ENCODE data around the gene GRIK4. TPM values are rescaled to one million over a fixed set of nuclear protein-coding genes. Genes with fewer than 3 reads are reported as not detected.

The GRIK4 gene
- total and polyA plus RNA-seq, 2 donors (not counting 1 experiment from before 2014, with no cell fraction given): 0.12 to 0.27 TPM

DNA sequence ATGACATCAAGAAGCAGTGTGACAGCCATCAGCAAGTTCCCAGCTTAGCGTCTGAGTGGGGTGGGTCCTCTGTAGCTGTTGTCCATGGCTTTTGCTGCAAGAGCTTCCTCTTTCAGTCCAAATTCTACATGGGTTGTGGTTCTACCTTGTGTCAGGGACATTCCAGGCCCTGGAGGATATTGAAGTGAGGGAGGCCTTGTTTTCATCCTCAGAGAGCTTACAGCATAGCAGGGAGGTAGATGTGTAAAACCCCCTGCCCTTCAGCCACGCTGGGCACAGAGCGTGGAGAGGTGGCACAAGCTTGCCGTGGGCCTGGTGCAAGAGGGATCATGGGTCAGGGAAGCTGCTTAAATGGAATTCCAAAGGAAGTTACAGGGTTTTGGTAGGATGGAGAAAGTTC, 93.9 kb downstream of the GRIK4 start:
- H3K27ac Mint-ChIP-seq: no peak overlapping the region
- no peak for ATAC-seq (ENCODE audit: low read depth)

DNA sequence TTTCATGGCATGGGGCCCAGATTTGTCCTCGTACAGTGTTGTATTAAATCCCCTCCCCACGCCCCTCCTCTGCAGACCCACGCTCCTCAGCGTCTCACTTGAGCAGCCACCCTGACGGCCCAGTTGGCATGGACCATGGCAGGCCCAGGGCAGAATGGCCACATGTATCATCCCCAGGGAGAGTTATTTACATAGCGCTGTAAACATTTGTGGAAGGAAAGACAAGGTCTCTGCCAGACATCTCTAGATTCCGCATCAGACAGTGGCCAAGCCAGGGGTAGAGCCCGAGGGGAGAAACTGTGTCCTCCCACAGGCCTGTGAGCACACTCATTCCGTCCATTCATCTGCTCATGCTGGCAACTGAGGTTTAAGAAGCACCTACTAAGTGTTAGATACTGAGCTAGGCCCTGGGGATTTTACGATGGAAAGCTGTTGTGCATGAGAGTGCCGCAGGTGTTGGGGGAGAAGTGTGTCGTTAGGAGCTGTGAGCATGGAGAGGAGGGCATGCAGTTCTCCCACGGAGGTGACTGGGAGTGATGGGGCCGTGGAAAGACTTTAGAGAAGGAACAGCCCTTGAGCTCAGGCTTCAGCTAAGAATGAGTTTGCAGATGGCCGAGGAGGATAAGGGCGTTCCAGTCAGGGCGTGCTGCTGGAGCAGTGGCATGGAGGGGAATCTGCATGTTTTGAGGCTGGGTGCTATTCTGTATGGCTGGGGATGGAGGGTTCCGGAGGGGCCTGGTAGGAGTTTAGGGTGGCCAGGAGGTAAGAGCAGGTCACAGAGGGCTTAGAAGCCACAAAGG, 94.9 kb downstream of the GRIK4 start:
- no peak overlapping the region for H3K9ac ChIP-seq (ENCODE audit: low read length)
- peaks cover 0 to 2% (median 0%) of the 10 kb centered on the region in 3 donors for H3K9me3 ChIP-seq (ENCODE audit: control extremely low read depth in 1 of 3, control insufficient read depth in 2 of 3, insufficient read depth in 1 of 3, low read length in 2 of 3)
- Mint-ChIP-seq H3K9me3 (ENCODE audit: insufficient read depth) (no peaks in the 10 kb centered on the region), H3K27ac (no peak overlapping the region), H3K4me1 (no peaks in the 10 kb centered on the region), H3K27me3 (peaks cover 23% of the 10 kb centered on the region), H3K4me3 (no peak overlapping the region)
- 95% methylated on average over 16 of the region's 18 CpGs for WGBS (ENCODE audit: insufficient coverage)
- TF ChIP-seq EZH2 (IDR thresholded peaks at IDR 0.05; ENCODE audit: borderline replicate concordance, insufficient read depth, low read depth, low read length, poor library complexity, severe bottlenecking): no peak
- TF ChIP-seq, protein P1, sequence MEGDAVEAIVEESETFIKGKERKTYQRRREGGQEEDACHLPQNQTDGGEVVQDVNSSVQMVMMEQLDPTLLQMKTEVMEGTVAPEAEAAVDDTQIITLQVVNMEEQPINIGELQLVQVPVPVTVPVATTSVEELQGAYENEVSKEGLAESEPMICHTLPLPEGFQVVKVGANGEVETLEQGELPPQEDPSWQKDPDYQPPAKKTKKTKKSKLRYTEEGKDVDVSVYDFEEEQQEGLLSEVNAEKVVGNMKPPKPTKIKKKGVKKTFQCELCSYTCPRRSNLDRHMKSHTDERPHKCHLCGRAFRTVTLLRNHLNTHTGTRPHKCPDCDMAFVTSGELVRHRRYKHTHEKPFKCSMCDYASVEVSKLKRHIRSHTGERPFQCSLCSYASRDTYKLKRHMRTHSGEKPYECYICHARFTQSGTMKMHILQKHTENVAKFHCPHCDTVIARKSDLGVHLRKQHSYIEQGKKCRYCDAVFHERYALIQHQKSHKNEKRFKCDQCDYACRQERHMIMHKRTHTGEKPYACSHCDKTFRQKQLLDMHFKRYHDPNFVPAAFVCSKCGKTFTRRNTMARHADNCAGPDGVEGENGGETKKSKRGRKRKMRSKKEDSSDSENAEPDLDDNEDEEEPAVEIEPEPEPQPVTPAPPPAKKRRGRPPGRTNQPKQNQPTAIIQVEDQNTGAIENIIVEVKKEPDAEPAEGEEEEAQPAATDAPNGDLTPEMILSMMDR (IDR thresholded peaks at IDR 0.05): no peak
- no peak overlapping the region for H3K27ac ChIP-seq (ENCODE audit: low read length in 2 of 2)
- no peak for ATAC-seq (ENCODE audit: low read depth)
- no peak overlapping the region for H2AFZ ChIP-seq (ENCODE audit: insufficient read depth, low read depth, low read length, poor library complexity, severe bottlenecking)
- POLR2A ChIA-PET: no interaction called here
- peaks cover 0 to 3% (median 0%) of the 10 kb centered on the region in 4 experiments for H3K27me3 ChIP-seq (replicated peaks in 1 of 4; ENCODE audit: control extremely low read depth in 1 of 4, control insufficient read depth in 3 of 4, insufficient read depth in 4 of 4, low read length in 3 of 4)
- no peaks in the 10 kb centered on the region for H4K20me1 ChIP-seq (ENCODE audit: control insufficient read depth, insufficient read depth, low read length, poor library complexity, severe bottlenecking)
- no peak for DNase-seq
- intact Hi-C loops (cut with micrococcal nuclease): no loop called here
- H3K79me2 ChIP-seq (ENCODE audit: control insufficient read depth, insufficient read depth, low read length): no peaks in the 10 kb centered on the region
- H3K36me3 ChIP-seq (replicated peaks in 1 of 2; ENCODE audit: control extremely low read depth in 1 of 2, control insufficient read depth in 1 of 2, extremely low read depth in 1 of 2, insufficient read depth in 2 of 2, low read length in 1 of 2): no peaks in the 10 kb centered on the region
- H3K4me1 ChIP-seq (ENCODE audit: control insufficient read depth in 2 of 2, insufficient read depth in 2 of 2, low read length in 2 of 2): no peaks in the 10 kb centered on the region
- no peak overlapping the region for H3K4me3 ChIP-seq (ENCODE audit: control extremely low read depth in 1 of 5, extremely low read depth in 1 of 5, insufficient read depth in 1 of 5, low read depth in 2 of 5, low read length in 4 of 5)
- CTCF ChIA-PET: no interaction called here
- no peak overlapping the region for H3K4me2 ChIP-seq (replicated peaks; ENCODE audit: low read depth, low read length, poor library complexity, severe bottlenecking)

More for the DNA sequence above, 93.9 kb downstream of the GRIK4 start:
- WGBS (ENCODE audit: insufficient coverage): 100% methylated on average over 3 of the region's 4 CpGs
- Histone ChIP-seq H3K36me3 (replicated peaks in 1 of 2; ENCODE audit: control extremely low read depth in 1 of 2, control insufficient read depth in 1 of 2, extremely low read depth in 1 of 2, insufficient read depth in 2 of 2, low read length in 1 of 2) (no peaks in the 10 kb centered on the region), H3K4me1 (ENCODE audit: control insufficient read depth in 2 of 2, insufficient read depth in 2 of 2, low read length in 2 of 2) (no peaks in the 10 kb centered on the region), H3K4me3 (ENCODE audit: control extremely low read depth in 1 of 5, extremely low read depth in 1 of 5, insufficient read depth in 1 of 5, low read depth in 2 of 5, low read length in 4 of 5) (no peak overlapping the region), H3K9me3 (ENCODE audit: control extremely low read depth in 1 of 3, control insufficient read depth in 2 of 3, insufficient read depth in 1 of 3, low read length in 2 of 3) (peaks cover 0 to 2% (median 0%) of the 10 kb centered on the region in 3 donors), H3K79me2 (ENCODE audit: control insufficient read depth, insufficient read depth, low read length) (no peaks in the 10 kb centered on the region), H2AFZ (ENCODE audit: insufficient read depth, low read depth, low read length, poor library complexity, severe bottlenecking) (no peak overlapping the region), H3K9ac (ENCODE audit: low read length) (no peak overlapping the region), H3K27ac (ENCODE audit: low read length in 2 of 2) (no peak overlapping the region), H3K27me3 (replicated peaks in 1 of 4; ENCODE audit: control extremely low read depth in 1 of 4, control insufficient read depth in 3 of 4, insufficient read depth in 4 of 4, low read length in 3 of 4) (peaks cover 0 to 2% (median 0%) of the 10 kb centered on the region in 4 experiments), H3K4me2 (replicated peaks; ENCODE audit: low read depth, low read length, poor library complexity, severe bottlenecking) (no peak overlapping the region), H4K20me1 (ENCODE audit: control insufficient read depth, insufficient read depth, low read length, poor library complexity, severe bottlenecking) (no peaks in the 10 kb centered on the region)
- H3K27me3 Mint-ChIP-seq: peaks cover 23% of the 10 kb centered on the region
- POLR2A ChIA-PET: no interaction called here
- no peak for DNase-seq
- CTCF ChIA-PET: no interaction called here
- intact Hi-C loops (cut with micrococcal nuclease): no loop called here
- no peak overlapping the region for H3K4me3 Mint-ChIP-seq
- no peaks in the 10 kb centered on the region for H3K9me3 Mint-ChIP-seq (ENCODE audit: insufficient read depth)
- TF ChIP-seq, protein P1 (IDR thresholded peaks at IDR 0.05): no peak
- no peak for TF ChIP-seq EZH2 (IDR thresholded peaks at IDR 0.05; ENCODE audit: borderline replicate concordance, insufficient read depth, low read depth, low read length, poor library complexity, severe bottlenecking)
- H3K4me1 Mint-ChIP-seq: no peaks in the 10 kb centered on the region
